Astrocyte (in vitro differentiated cells and primary cell): ENCODE measurements around the gene ARL13B. TPM values are rescaled to one million over a fixed set of nuclear protein-coding genes. Genes with fewer than 3 reads are reported as not detected.
"Not testable (repeated sequence)": the region's sequence is repeated elsewhere in the genome, so short reads cannot be mapped to it uniquely, and the experiment has no call there.

ENCODE experiments used
- DNase-seq: peaks from one replicate; pipeline ENCODE4 v3.0.0-alpha.2; 2010; ENCODE audit warnings: low read depth
- FAIRE-seq: peaks from 2 replicates; lab custom pipeline; 2011; peaks lifted over from hg19 to GRCh38; lab: Jason Lieb, UNC
- H2AFZ ChIP-seq: 2 replicates; pipeline ENCODE4 v1.6.0; 2012; ENCODE audit warnings: low read depth, low read length, inconsistent platforms
- H3K27ac ChIP-seq: 2 replicates; pipeline ENCODE4 v1.5.1; 2011; ENCODE audit warnings: low read depth, low read length, inconsistent platforms
- H3K27me3 ChIP-seq: 2 replicates; pipeline ENCODE4 v1.6.0; 2011; ENCODE audit warnings: low read length, inconsistent platforms; ENCODE audit not compliant: insufficient read depth
- H3K36me3 ChIP-seq: 2 replicates; pipeline ENCODE4 v1.5.1; 2011; ENCODE audit warnings: low read length, inconsistent platforms; ENCODE audit not compliant: insufficient read depth
- H3K4me1 ChIP-seq: 2 replicates; pipeline ENCODE4 v1.5.1; 2011; ENCODE audit warnings: low read length, inconsistent platforms; ENCODE audit not compliant: insufficient read depth
- H3K4me2 ChIP-seq: 2 replicates; pipeline ENCODE4 v1.6.0; 2012; ENCODE audit warnings: low read length, inconsistent platforms
- H3K4me3 ChIP-seq: 2 replicates; pipeline ENCODE4 v1.5.1; 2011; ENCODE audit warnings: low read depth, mild to moderate bottlenecking, low read length, inconsistent platforms; ENCODE audit not compliant: insufficient read depth
- H3K79me2 ChIP-seq: 2 replicates; pipeline ENCODE4 v1.6.0; 2012; ENCODE audit warnings: mild to moderate bottlenecking, low read length, inconsistent platforms; ENCODE audit not compliant: insufficient read depth
- H3K9ac ChIP-seq: 2 replicates; pipeline ENCODE4 v1.6.0; 2012; ENCODE audit warnings: mild to moderate bottlenecking, low read length, inconsistent platforms
- H3K9me3 ChIP-seq: 2 replicates; pipeline ENCODE4 v1.5.1; 2012; ENCODE audit warnings: low read depth, mild to moderate bottlenecking, low read length, inconsistent platforms; ENCODE audit not compliant: insufficient read depth
- H4K20me1 ChIP-seq: 2 replicates; pipeline ENCODE4 v1.6.0; 2012; ENCODE audit warnings: low read length, inconsistent platforms; ENCODE audit not compliant: insufficient read depth
- H3K27ac Mint-ChIP-seq: one replicate; pipeline ENCODE4 v1.8.0; 2021; ENCODE audit warnings: mild to moderate bottlenecking, mixed read lengths; ENCODE audit not compliant: unreplicated experiment
- H3K27me3 Mint-ChIP-seq: one replicate; pipeline ENCODE4 v1.8.0; 2021; ENCODE audit warnings: low read depth, mixed read lengths; ENCODE audit not compliant: unreplicated experiment
- H3K36me3 Mint-ChIP-seq: one replicate; pipeline ENCODE4 v1.8.0; 2021; ENCODE audit warnings: low read depth, mixed read lengths; ENCODE audit not compliant: unreplicated experiment
- H3K4me1 Mint-ChIP-seq: one replicate; pipeline ENCODE4 v1.8.0; 2021; ENCODE audit warnings: low read depth, mixed read lengths; ENCODE audit not compliant: unreplicated experiment
- H3K4me3 Mint-ChIP-seq: one replicate; pipeline ENCODE4 v1.8.0; 2021; ENCODE audit warnings: mild to moderate bottlenecking, moderate library complexity, mixed read lengths; ENCODE audit not compliant: unreplicated experiment
- H3K9me3 Mint-ChIP-seq: one replicate; pipeline ENCODE4 v1.8.0; 2021; ENCODE audit warnings: mild to moderate bottlenecking, mixed read lengths; ENCODE audit not compliant: unreplicated experiment
- EZH2 ChIP-seq: IDR thresholded peaks from 2 replicates; pipeline ENCODE4 v1.6.1; 2012; ENCODE audit warnings: mild to moderate bottlenecking, low read length, inconsistent platforms; ENCODE audit not compliant: insufficient read depth
- total RNA-seq: library from RNA; stranded (reverse); gene quantifications from 2 replicates; pipeline ENCODE4 v1.2.1, GENCODE V29; 2021
- TF ChIP-seq, protein P1 (sequence below): IDR thresholded peaks from 2 replicates; pipeline ENCODE4 v1.5.1; 2011; ENCODE audit warnings: low read depth, mild to moderate bottlenecking, inconsistent platforms, low read length, moderate library complexity; ENCODE audit not compliant: insufficient read depth

ARL13B gene
- total RNA-seq, 1 donor from 2014 or later: 9.8 TPM

DNA sequence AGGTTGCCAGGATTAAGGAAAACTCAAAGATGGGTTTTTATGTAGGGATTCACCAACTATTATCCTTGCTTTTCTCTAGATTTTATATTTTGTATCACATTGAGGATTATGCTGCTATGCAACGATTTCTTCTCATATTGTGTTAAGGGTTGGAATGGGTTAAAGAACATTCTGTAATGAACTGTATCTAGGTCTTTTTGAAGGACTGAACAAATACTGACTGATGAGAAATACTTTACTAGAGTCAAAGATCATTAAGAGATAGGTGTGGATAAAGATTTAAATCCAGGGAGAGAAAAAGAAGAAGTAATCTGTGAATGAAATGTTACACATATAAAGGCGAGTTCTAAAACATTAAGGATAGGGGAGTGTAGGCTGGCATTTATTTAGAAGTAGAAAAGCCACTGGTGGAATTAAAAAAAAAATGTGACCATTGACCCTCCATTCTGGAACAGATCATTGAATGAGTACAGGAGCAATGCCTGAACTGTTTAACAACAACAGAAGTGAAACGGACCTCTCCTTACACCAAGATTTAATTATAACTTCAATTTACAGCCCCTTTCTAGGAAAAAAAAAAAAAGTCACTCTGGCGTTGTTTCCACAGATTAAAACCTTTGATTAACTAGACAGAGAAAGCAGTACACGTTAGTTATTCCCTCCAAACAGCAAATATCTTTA lies 45.4 kb upstream of the ARL13B start:
- no peaks in the 10 kb centered on the region for H3K4me1 ChIP-seq
- FAIRE-seq (no peak), DNase-seq (no peak)
- TF ChIP-seq EZH2: no peak
- TF ChIP-seq, protein P1, sequence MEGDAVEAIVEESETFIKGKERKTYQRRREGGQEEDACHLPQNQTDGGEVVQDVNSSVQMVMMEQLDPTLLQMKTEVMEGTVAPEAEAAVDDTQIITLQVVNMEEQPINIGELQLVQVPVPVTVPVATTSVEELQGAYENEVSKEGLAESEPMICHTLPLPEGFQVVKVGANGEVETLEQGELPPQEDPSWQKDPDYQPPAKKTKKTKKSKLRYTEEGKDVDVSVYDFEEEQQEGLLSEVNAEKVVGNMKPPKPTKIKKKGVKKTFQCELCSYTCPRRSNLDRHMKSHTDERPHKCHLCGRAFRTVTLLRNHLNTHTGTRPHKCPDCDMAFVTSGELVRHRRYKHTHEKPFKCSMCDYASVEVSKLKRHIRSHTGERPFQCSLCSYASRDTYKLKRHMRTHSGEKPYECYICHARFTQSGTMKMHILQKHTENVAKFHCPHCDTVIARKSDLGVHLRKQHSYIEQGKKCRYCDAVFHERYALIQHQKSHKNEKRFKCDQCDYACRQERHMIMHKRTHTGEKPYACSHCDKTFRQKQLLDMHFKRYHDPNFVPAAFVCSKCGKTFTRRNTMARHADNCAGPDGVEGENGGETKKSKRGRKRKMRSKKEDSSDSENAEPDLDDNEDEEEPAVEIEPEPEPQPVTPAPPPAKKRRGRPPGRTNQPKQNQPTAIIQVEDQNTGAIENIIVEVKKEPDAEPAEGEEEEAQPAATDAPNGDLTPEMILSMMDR: no peak
- no peak overlapping the region for H2AFZ ChIP-seq
- Mint-ChIP-seq H3K27ac (no peak overlapping the region), H3K4me1 (no peaks in the 10 kb centered on the region), H3K4me3 (no peak overlapping the region), H3K9me3 (no peaks in the 10 kb centered on the region), H3K36me3 (no peaks in the 10 kb centered on the region), H3K27me3 (no peaks in the 10 kb centered on the region)
- H3K27ac ChIP-seq: no peak overlapping the region
- H4K20me1 ChIP-seq: no peaks in the 10 kb centered on the region
- H3K9me3 ChIP-seq: no peaks in the 10 kb centered on the region
- no peak overlapping the region for H3K9ac ChIP-seq
- no peak overlapping the region for H3K4me3 ChIP-seq
- no peaks in the 10 kb centered on the region for H3K27me3 ChIP-seq
- H3K79me2 ChIP-seq: no peaks in the 10 kb centered on the region
- no peak overlapping the region for H3K4me2 ChIP-seq
- no peaks in the 10 kb centered on the region for H3K36me3 ChIP-seq

DNA sequence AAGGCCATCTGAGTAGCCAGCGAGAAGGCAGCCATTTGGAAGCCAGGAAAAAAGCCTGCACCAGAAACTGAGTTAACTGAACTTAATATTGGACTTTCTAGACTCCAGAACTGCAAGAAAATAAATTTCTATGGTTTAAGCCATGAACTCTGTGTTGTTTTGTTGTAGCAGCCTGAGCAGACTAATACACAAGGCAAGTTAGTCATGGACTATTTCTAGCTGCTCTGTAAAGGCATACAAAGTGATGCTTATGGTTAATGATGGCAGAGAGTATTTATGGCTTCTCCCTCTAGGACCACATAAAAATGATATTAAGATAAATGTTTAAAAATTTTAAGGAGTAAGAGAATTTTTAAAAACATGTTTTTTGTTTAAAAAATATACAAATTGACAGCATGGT lies 43.4 kb upstream of the ARL13B start:
- no peak overlapping the region for H3K4me3 Mint-ChIP-seq
- Histone ChIP-seq H3K9ac (no peak overlapping the region), H4K20me1 (no peaks in the 10 kb centered on the region), H3K27me3 (no peaks in the 10 kb centered on the region), H3K27ac (no peak overlapping the region), H3K4me2 (no peak overlapping the region), H2AFZ (no peak overlapping the region), H3K36me3 (no peaks in the 10 kb centered on the region), H3K9me3 (no peaks in the 10 kb centered on the region), H3K4me1 (no peaks in the 10 kb centered on the region), H3K4me3 (no peak overlapping the region), H3K79me2 (no peaks in the 10 kb centered on the region)
- TF ChIP-seq EZH2: no peak
- TF ChIP-seq, protein P1: no peak
- no peak for DNase-seq
- H3K9me3 Mint-ChIP-seq: no peaks in the 10 kb centered on the region
- no peaks in the 10 kb centered on the region for H3K36me3 Mint-ChIP-seq
- no peak for FAIRE-seq
- no peak overlapping the region for H3K27ac Mint-ChIP-seq
- H3K27me3 Mint-ChIP-seq: no peaks in the 10 kb centered on the region
- no peaks in the 10 kb centered on the region for H3K4me1 Mint-ChIP-seq

DNA sequence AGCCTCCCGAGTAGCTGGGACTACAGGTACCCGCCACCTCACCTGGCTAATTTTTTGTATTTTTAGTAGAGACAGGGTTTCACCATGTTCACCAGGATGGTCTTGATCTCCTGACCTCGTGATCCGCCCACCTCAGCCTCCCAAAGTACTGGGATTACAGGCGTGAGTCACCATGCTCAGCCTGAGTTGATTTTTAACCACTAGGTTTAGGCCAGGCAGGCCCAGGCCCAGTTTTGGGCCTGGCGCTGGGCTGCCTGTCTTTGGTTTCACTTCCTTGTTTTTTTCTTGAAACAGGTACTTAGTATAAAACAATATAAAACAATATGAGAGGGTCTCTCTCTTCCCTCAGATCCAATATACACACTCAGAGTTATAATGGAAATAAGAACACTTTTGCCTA lies 42.5 kb upstream of the ARL13B start:
- H3K27ac ChIP-seq, DNase-seq, H4K20me1 ChIP-seq, H3K9me3 Mint-ChIP-seq, H3K36me3 Mint-ChIP-seq, H3K27me3 ChIP-seq, H3K36me3 ChIP-seq, H3K4me1 Mint-ChIP-seq, H3K27me3 Mint-ChIP-seq, H3K4me2 ChIP-seq, H3K9me3 ChIP-seq, H3K4me3 ChIP-seq, FAIRE-seq, H3K4me1 ChIP-seq, H3K9ac ChIP-seq, H2AFZ ChIP-seq, H3K4me3 Mint-ChIP-seq, H3K27ac Mint-ChIP-seq, H3K79me2 ChIP-seq: not testable (repeated sequence)

- H3K36me3 Mint-ChIP-seq, H3K27ac ChIP-seq, H3K9ac ChIP-seq, H3K27me3 ChIP-seq, H3K36me3 ChIP-seq, H3K4me3 ChIP-seq, H3K4me2 ChIP-seq, H3K27me3 Mint-ChIP-seq, FAIRE-seq, H3K27ac Mint-ChIP-seq, H3K79me2 ChIP-seq, H3K9me3 ChIP-seq, H3K4me3 Mint-ChIP-seq, H2AFZ ChIP-seq, H4K20me1 ChIP-seq, H3K4me1 Mint-ChIP-seq, H3K4me1 ChIP-seq, DNase-seq: not testable (repeated sequence)
- peaks cover 11% of the 10 kb centered on the region for H3K9me3 Mint-ChIP-seq
Measured at GRCh38 chr3:93949958-93950357, 30.0 kb upstream of the ARL13B start.
